Fibroblast of villous mesenchyme (primary cell): ENCODE measurements around the gene SRP68. TPM values are rescaled to one million over a fixed set of nuclear protein-coding genes. Genes with fewer than 3 reads are reported as not detected.

Source experiments
- DNase-seq: peaks from one replicate; pipeline ENCODE4 v3.0.0-alpha.2; 2010; ENCODE audit warnings: low read depth
- H3K4me3 ChIP-seq: 2 replicates; pipeline ENCODE4 v1.5.1; 2011; ENCODE audit warnings: low read depth, mild to moderate bottlenecking, low read length
- CTCF ChIP-seq: IDR thresholded peaks from 2 replicates; pipeline ENCODE4 v1.5.1; 2012; ENCODE audit warnings: low read depth, mild to moderate bottlenecking, low read length; ENCODE audit not compliant: insufficient read depth
- small RNA-seq: library from RNA; depleted of rRNA; stranded (forward); fragments of <200 nt; gene quantifications from one replicate; pipeline ENCODE3, GENCODE V24; 2012
- total RNA-seq: library from RNA; depleted of rRNA; stranded (reverse); fragments of >200 nt; gene quantifications from 2 replicates; pipeline ENCODE4 v1.2.3, GENCODE V29; 2012

The SRP68 gene
- total RNA-seq, 1 donor = 42.3 TPM

GRCh38 chr17:75994802-75995370 is 77.4 kb downstream of the SRP68 start:
- TF ChIP-seq CTCF = no peak
- H3K4me3 ChIP-seq = no peak overlapping the region
- no peak for DNase-seq

- no peak overlapping the region for H3K4me3 ChIP-seq
- no peak for DNase-seq
- no peak for TF ChIP-seq CTCF
Observed at GRCh38 chr17:75991396-75991795, 80.9 kb downstream of the SRP68 start.

Small RNA genes lying within 50 kb of the gene (small RNA-seq; reads per million reads assigned to genes)
- gene MIR6868 = 0.56 reads per million

Other genes with a start within 250 kb of the SRP68 start
- gene UNC13D, start 228.1 kb downstream of the SRP68 start, total RNA-seq = 0.86 and 1.6 TPM in 2 replicates
- 18.4 and 26.8 TPM in 2 replicates for gene WBP2, start 217.2 kb downstream of the SRP68 start, total RNA-seq
- 13.5 and 15.1 TPM in 2 replicates for gene TRIM47, start 193.9 kb downstream of the SRP68 start, total RNA-seq
- 21.9 and 22.5 TPM in 2 replicates for gene TRIM65, start 175.6 kb downstream of the SRP68 start, total RNA-seq
- gene MRPL38, start 167.6 kb downstream of the SRP68 start, total RNA-seq = 33.7 and 45.1 TPM in 2 replicates
- gene FBF1, start 131.5 kb downstream of the SRP68 start, total RNA-seq = 15.5 and 16.0 TPM in 2 replicates
- gene ACOX1, start 93.4 kb downstream of the SRP68 start, total RNA-seq = 64.4 and 79.9 TPM in 2 replicates
- 16.8 and 24.2 TPM in 2 replicates for gene TEN1, start 93.3 kb downstream of the SRP68 start, total RNA-seq
- gene CDK3, start 71.7 kb downstream of the SRP68 start, total RNA-seq = 0.64 and 2.2 TPM in 2 replicates
- under 0.01 and 0.43 TPM in 2 replicates for gene EVPL, start 45.2 kb downstream of the SRP68 start, total RNA-seq
- gene GALR2, start 2.3 kb upstream of the SRP68 start, total RNA-seq = under 0.01 TPM in 1 of 2 replicates, not detected in the other
- gene ZACN, start 6.7 kb upstream of the SRP68 start, total RNA-seq = not detected in 2 replicates
- gene EXOC7, start 31.3 kb upstream of the SRP68 start, total RNA-seq = 93.1 and 98.4 TPM in 2 replicates
- gene FOXJ1, start 68.7 kb upstream of the SRP68 start, total RNA-seq = not detected in 2 replicates
- gene RNF157, start 168.0 kb upstream of the SRP68 start, total RNA-seq = 4.7 and 10.0 TPM in 2 replicates
- 5.5 and 5.6 TPM in 2 replicates for gene UBALD2, start 192.8 kb upstream of the SRP68 start, total RNA-seq
- 2.2 and 2.6 TPM in 2 replicates for gene QRICH2, start 235.8 kb upstream of the SRP68 start, total RNA-seq